Measurements from ENCODE around the gene STRN3. TPM values are rescaled to one million over a fixed set of nuclear protein-coding genes. Genes with fewer than 3 reads are reported as not detected.

Gene STRN3
- total RNA-seq, 2 experiments from 2014 or later = 25.2 to 37.0 TPM

GRCh38 chr14:30928462-30928861 is 97.7 kb downstream of the STRN3 start:
- TF ChIP-seq CTCF (conservative IDR thresholded peaks at IDR 0.05; ENCODE audit: low read length) (no peak), EZH2phosphoT487 (IDR thresholded peaks at IDR 0.05; ENCODE audit: borderline replicate concordance, low read depth, low read length) (no peak)
- intact Hi-C loops (cut with micrococcal nuclease; ENCODE audit: unreplicated experiment) = no loop called here
- no TSS peak for BruUV-seq (replicated peaks)
- Histone ChIP-seq H3K79me2 (ENCODE audit: insufficient read depth, low read depth, low read length) (peaks cover 5% of the 10 kb centered on the region; the same call in 1 of the 2 replicates), H3K36me3 (ENCODE audit: insufficient read depth, low read length) (peaks cover 40% of the 10 kb centered on the region), H3K27ac (ENCODE audit: low read depth, low read length, poor library complexity, severe bottlenecking) (no peak overlapping the region), H3K9me2 (ENCODE audit: insufficient read depth, low read length) (no peaks in the 10 kb centered on the region), H3K4me2 (ENCODE audit: low read length) (no peak overlapping the region), H3K9me3 (ENCODE audit: low read length) (no peaks in the 10 kb centered on the region), H3K4me3 (ENCODE audit: low read depth, low read length, poor library complexity, severe bottlenecking) (no peak overlapping the region), H3K4me1 (ENCODE audit: insufficient read depth, low read length, poor library complexity, severe bottlenecking) (no peaks in the 10 kb centered on the region), H4K20me1 (ENCODE audit: insufficient read depth, low read length) (no peaks in the 10 kb centered on the region), H2AFZ (ENCODE audit: low read length) (no peak overlapping the region)
- no peak for DNase-seq (ENCODE audit: low spot score)
- POLR2A ChIA-PET = interaction anchor here (0.6 to 1.5 kb wide), 3 partner anchors 13 to 26 kb away, joined by 3 to 4 read pairs (median 4); no protein-coding TSS in a partner anchor
- CTCF ChIA-PET (ENCODE audit: unreplicated experiment) = no interaction called here

GRCh38 chr14:30925254-30925653 is 100.9 kb downstream of the STRN3 start:
- Histone ChIP-seq H3K79me2 (ENCODE audit: insufficient read depth, low read depth, low read length) (peaks cover 5% of the 10 kb centered on the region; the same call in 1 of the 2 replicates), H3K36me3 (ENCODE audit: insufficient read depth, low read length) (peaks cover 28% of the 10 kb centered on the region), H3K9me2 (ENCODE audit: insufficient read depth, low read length) (no peaks in the 10 kb centered on the region), H3K4me3 (ENCODE audit: low read depth, low read length, poor library complexity, severe bottlenecking) (no peak overlapping the region), H2AFZ (ENCODE audit: low read length) (no peak overlapping the region), H3K4me2 (ENCODE audit: low read length) (no peak overlapping the region), H4K20me1 (ENCODE audit: insufficient read depth, low read length) (no peaks in the 10 kb centered on the region), H3K9me3 (ENCODE audit: low read length) (no peaks in the 10 kb centered on the region), H3K27ac (ENCODE audit: low read depth, low read length, poor library complexity, severe bottlenecking) (no peak overlapping the region), H3K4me1 (ENCODE audit: insufficient read depth, low read length, poor library complexity, severe bottlenecking) (peaks cover 18% of the 10 kb centered on the region)
- ChIA-PET CTCF (ENCODE audit: unreplicated experiment) (no interaction called here), POLR2A (interaction anchor here (0.7 to 1.8 kb wide), 5 partner anchors 9 to 150 kb away, joined by 4 to 5 read pairs (median 4); no protein-coding TSS in a partner anchor)
- intact Hi-C loops (cut with micrococcal nuclease; ENCODE audit: unreplicated experiment) = no loop called here
- TF ChIP-seq EZH2phosphoT487 (IDR thresholded peaks at IDR 0.05; ENCODE audit: borderline replicate concordance, low read depth, low read length) (no peak), CTCF (conservative IDR thresholded peaks at IDR 0.05; ENCODE audit: low read length) (no peak)
- no peak for DNase-seq (ENCODE audit: low spot score)
- BruUV-seq (replicated peaks) = no TSS peak

GRCh38 chr14:30921788-30922187 is 104.4 kb downstream of the STRN3 start:
- peak overlapping the region; percentile 50; the same call in 1 of the 2 replicates for H3K4me2 ChIP-seq (ENCODE audit: low read length)

More at GRCh38 chr14:30921788-30922187, 104.4 kb downstream of the STRN3 start:
- H3K4me3 ChIP-seq (ENCODE audit: low read depth, low read length, poor library complexity, severe bottlenecking) = no peak overlapping the region
- H3K36me3 ChIP-seq (ENCODE audit: insufficient read depth, low read length) = peaks cover 41% of the 10 kb centered on the region
- BruUV-seq (replicated peaks) = no TSS peak
- no peak overlapping the region for H3K27ac ChIP-seq (ENCODE audit: low read depth, low read length, poor library complexity, severe bottlenecking)
- CTCF ChIA-PET (ENCODE audit: unreplicated experiment) = no interaction called here
- TF ChIP-seq CTCF (conservative IDR thresholded peaks at IDR 0.05; ENCODE audit: low read length) (no peak), EZH2phosphoT487 (IDR thresholded peaks at IDR 0.05; ENCODE audit: borderline replicate concordance, low read depth, low read length) (no peak)
- H3K9me2 ChIP-seq (ENCODE audit: insufficient read depth, low read length) = no peaks in the 10 kb centered on the region
- intact Hi-C loops (cut with micrococcal nuclease; ENCODE audit: unreplicated experiment) = no loop called here
- no peak overlapping the region for H2AFZ ChIP-seq (ENCODE audit: low read length)
- no peaks in the 10 kb centered on the region for H4K20me1 ChIP-seq (ENCODE audit: insufficient read depth, low read length)
- peaks cover 5% of the 10 kb centered on the region; the same call in 1 of the 2 replicates for H3K79me2 ChIP-seq (ENCODE audit: insufficient read depth, low read depth, low read length)
- H3K4me1 ChIP-seq (ENCODE audit: insufficient read depth, low read length, poor library complexity, severe bottlenecking) = peaks cover 21% of the 10 kb centered on the region
- DNase-seq (ENCODE audit: low spot score) = no peak
- POLR2A ChIA-PET = interaction anchor here (0.6 to 3.6 kb wide), 4 partner anchors 12 to 63 kb away, joined by 3 to 25 read pairs (median 4); no protein-coding TSS in a partner anchor
- H3K9me3 ChIP-seq (ENCODE audit: low read length) = no peaks in the 10 kb centered on the region

Data from OCI-LY7 (cell line).